H54 (cell line): ENCODE results near the gene TLL2.

Source experiments
- DNase-seq: peaks from one replicate; pipeline ENCODE4 v3.0.0; 2011; ENCODE audit warnings: low spot score, mixed read lengths; ENCODE audit not compliant: insufficient read length
- FAIRE-seq: peaks from 3 replicates; lab custom pipeline; 2011; peaks lifted over from hg19 to GRCh38; lab: Jason Lieb, UNC
- POLR2A ChIP-seq: IDR thresholded peaks from 2 replicates; pipeline ENCODE4 v1.6.1; 2011; ENCODE audit warnings: low read depth, mild to moderate bottlenecking, low read length

Gene TLL2

DNA sequence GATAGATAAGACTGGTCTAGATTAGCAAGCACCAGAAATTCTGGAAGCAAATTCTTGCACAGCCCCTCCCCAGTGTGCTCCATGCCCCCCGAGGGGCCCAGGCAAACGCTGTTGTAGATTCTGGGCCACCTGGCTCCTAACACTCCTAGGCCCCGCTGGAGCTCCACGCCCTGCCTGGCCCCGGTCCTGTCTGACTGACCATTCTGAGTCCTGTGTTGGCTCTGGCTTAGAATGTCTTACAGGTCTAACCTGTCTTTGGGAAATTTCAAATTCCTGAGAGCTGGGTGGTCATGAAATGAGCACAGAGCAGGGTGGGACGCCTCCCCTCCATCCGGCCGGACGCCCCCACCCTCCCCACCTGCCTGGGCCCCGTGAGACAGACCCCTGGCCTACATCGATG lies 142.4 kb downstream of the TLL2 start:
- TF ChIP-seq POLR2A, result no peak
- DNase-seq (no peak), FAIRE-seq (no peak)

DNA sequence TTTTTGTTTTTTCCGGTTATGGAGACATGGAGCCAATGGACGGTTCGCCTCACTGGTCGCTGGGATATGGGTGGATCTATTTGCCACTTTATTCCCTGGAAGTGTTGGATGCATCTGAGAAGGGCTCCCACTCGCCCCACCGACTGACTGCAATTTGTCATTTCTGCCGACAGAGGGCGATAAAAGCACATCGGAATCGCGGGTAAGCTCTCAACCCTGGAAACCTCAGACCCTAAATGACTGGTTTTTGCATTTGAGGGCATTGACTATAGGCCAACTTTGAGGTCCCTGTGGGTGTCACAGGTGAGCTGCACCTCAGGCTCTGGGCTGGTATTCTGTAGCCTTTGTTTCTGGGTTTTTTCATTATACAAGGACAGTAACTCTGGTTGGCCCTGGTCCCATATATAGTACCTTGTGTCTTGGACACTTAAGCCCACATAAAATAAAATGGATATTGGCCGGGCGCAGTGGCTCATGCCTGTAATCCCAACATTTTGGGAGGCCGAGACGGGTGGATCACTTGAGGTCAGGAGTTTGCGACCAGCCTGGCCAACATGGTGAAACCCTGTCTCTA lies 143.1 kb downstream of the TLL2 start:
- TF ChIP-seq POLR2A, result no peak

DNA sequence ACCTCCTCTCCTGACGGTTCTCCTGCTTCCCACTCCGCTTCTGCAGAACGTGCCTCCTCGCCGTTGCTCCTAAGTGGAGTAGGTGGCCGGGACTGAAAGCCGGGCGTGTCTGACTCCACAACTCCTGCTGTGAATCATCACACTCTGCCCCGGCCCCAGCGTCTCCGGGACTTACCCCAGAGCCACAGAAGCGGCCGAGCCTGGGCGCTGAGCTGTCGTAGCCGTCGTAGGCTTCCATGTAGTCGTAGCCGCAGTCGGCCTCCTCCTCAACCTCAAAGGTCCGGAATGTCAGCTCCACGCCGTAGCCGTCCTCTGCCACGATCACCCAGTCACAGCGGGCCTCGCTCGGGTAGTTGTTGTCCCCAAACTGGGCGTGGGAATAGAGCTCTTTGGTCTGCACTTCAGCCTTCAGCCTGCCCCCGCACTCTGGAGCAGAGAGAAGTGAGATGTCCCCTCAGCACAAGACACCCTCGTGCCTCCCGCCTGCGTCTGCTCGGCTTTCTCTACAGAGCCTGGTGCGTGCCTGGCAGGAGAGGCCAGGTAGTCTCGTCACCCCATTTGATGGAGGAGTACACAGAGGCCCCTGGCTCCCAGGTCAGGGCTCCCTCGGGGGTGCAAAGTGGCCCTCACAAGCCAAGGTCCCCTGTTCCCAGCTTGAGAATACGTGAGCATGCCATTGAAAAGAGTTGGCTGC lies 143.7 kb downstream of the TLL2 start:
- TF ChIP-seq POLR2A, result no peak
- no peak for FAIRE-seq
- peak; percentile 77 for DNase-seq

More for the DNA sequence above, 143.1 kb downstream of the TLL2 start:
- peak; percentile 71 for DNase-seq
- FAIRE-seq, result peak; percentile 11

DNA sequence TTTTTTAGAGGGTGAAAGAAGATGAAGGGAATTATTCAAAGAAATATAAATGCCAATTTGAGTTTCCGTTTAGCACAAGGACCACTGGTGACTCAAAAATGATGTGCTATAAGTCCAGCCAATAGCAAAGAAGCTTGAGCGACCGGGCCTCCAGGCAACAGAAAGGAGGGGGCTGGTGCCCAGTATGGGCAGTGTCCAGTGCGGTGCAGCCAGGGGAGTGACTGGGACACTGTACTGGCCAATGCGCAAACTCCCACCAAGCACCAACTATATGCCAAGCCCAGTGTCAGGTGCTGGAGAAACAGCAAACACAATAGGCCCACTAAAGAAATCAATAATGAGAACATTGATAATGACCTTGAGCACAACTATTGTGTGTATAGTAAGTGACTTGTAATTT lies 144.8 kb downstream of the TLL2 start:
- DNase-seq (no peak), FAIRE-seq (no peak)
- no peak for TF ChIP-seq POLR2A

DNA sequence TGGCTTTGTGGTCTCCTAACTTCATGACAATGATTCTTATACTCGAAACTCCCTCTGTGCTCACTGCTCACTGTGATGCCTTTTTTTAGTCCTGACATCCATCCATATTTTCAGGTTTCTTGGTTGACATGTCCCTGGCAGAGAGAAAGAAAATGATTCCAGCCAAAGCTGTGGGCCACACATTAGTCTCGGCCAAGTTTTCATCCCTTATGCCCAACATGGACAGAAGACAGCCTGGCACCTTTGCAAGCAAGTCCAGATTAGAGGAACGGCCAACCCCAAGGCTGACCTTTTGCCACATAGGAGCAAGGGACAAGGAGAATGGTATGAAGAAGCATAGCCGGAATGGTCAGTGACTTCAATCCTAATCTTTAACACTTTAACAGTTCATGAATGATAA lies 146.3 kb downstream of the TLL2 start:
- no peak for FAIRE-seq
- no peak for DNase-seq
- no peak for TF ChIP-seq POLR2A

DNA sequence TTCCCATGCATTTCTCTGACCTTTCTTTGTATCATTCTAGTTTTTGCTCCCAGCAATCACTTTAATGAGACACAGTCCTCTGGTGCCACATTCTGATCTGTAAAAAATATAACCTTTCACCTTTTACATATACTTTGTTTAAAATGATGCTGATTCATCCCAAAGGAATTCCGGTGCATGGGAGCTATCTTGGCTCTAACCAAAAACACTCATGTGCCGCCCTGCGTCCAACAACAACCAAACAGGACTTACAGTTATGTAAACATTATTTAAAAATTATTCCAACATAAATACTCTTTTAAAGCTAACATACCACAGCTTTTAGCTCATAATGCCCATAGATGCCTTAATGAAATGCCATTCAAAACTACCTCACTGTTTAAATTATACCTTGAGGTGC lies 147.2 kb downstream of the TLL2 start:
- no peak for FAIRE-seq

DNA sequence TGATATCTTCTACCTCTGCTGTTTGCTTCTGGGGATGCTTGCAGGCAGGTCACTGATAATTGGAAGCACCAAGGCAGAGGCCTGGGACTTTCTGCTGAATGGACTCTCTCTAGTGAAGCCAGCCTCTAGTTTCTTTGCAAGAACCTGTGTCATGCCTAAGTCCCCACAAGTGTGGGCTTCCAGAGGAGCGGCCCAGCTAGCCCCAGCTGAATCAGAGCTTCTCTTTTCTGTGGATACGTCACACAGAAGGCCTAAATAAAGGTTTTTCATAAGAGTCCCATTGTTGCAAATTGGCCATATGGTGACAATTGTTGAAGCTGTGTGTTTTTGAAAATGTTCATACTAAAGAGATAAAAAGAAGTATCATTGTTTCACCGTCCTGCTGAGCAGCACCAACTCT lies 148.2 kb downstream of the TLL2 start:
- DNase-seq (no peak), FAIRE-seq (no peak)
- no peak for TF ChIP-seq POLR2A

More for the DNA sequence above, 147.2 kb downstream of the TLL2 start:
- TF ChIP-seq POLR2A, result no peak
- no peak for DNase-seq

DNA sequence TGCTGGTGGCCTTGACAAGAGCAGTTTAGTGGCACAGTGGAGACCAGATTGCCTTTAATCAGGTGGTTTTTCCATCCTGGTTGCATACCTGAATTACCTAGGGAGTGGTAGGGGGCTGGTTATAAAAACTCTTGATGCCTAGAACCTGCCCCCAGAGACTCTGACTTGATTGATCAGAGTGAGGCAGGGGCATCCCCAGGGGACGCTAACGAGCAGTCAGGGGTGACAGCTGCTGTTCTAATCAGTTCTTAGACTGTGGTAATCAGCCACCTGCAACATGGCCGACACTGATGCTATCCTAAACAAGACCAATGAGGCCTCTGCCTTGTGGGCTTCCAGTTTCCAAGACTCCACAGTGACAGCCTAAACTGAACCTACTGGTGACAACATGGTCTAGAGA lies 153.0 kb downstream of the TLL2 start:
- DNase-seq (no peak), FAIRE-seq (no peak)
- no peak for TF ChIP-seq POLR2A

DNA sequence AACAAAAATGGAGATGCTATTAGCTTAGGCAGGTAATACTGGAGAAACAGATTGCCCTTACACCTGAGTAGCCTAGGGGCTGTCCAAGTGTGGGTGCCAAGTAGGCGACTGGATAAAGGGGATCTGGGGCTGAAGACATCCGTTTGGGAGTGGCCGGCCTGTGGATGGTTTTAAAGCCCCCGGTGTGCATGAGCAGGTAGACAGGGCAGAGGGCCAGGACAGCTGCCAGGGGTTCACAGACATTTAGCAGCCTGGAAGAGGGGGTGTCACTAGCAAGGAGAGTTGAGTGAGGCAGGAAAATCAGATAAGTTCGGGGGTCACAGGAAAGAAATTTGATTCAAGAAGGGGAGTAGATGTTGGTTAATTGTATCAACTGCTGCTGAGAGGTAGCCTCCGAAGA lies 153.4 kb downstream of the TLL2 start:
- no peak for TF ChIP-seq POLR2A
- DNase-seq (no peak), FAIRE-seq (no peak)

DNA sequence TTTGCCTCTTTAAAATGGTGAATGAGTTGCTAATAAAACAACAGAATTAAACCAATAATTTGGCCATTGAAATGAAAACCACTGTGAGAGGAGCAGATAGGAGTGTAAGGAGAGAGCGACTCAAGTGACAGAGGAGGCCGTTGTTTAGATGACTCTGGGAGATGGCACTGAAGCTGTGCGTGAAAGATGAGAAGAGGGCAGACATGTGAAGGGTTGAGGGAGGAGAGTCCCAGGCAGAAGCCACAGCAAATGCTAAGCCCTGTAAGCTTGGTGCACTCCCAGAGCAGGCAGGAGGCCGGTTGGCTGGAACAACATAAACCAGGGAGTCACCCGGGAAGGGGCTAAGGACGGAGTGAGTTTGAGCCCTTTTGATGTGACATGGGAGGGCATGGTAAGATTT lies 154.1 kb downstream of the TLL2 start:
- FAIRE-seq, result no peak
- no peak for TF ChIP-seq POLR2A
- DNase-seq, result no peak

DNA sequence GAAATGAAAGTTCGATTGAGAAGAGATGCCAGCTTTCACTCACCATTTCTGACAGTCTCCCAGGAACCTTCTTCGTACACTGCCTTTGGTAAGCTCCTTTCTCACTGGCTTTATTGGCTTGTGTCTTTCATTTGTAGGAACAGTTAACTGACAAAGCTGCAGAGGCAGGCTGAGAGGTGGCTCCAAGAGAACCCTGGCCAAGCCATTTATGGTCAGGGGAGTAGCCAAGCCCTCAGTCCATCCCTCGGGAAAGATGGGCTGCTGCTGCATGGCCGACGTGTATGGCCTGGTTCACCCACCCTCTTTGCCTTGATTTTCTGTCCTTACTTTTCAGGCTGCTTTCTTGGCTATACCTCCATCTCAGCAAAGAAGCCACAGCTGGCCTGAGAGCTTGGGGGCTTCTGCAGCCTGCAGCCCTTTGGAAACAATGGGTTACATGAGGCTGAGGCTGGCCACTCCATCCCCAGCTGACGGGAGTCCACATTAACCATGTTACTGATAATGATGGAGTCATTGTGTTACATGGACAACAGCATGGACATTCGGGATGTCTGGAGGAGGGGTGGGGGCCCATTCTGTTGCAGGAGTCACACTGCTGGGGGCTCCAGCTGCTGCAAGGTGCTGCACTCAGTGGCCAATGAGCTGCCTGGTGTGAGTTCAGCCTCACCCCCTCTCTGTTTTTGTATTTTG lies 154.7 kb downstream of the TLL2 start, which contains the start of gene OPALIN:
Gene OPALIN, minus strand, starts transcription at position 152 of the 690 bp plus-strand sequence. Its CDS starts 106 bp downstream, at position 46.
- TF ChIP-seq POLR2A, result no peak
- FAIRE-seq (no peak), DNase-seq (no peak)

DNA sequence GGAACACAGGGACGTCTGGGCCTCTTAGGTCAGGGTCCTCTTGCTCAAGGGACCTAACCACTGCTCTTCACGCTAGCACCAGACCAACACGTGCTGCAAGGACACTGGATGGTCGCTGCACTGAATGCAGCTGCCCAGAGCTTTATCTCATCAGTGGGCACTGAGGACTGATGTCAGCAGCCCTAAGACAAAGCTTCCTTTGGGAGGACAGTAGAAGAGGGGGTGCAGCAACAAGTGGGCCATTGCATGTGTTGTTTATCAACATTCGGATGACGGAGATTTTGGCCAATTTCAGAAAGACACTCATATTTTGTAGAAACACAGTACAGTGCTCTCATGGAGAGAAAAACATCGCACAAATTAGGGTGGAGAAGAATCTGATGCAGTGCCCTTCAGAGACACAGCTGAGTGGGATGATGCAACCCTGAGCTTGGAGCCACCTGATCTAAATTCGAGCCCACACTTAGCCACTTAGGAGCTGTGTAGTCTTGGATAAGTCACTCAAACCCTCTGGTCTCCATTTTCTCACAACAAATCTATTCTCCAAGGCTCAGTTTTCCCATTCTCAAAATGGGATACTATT lies 156.6 kb downstream of the TLL2 start:
- TF ChIP-seq POLR2A, result no peak
- no peak for DNase-seq
- FAIRE-seq, result no peak

DNA sequence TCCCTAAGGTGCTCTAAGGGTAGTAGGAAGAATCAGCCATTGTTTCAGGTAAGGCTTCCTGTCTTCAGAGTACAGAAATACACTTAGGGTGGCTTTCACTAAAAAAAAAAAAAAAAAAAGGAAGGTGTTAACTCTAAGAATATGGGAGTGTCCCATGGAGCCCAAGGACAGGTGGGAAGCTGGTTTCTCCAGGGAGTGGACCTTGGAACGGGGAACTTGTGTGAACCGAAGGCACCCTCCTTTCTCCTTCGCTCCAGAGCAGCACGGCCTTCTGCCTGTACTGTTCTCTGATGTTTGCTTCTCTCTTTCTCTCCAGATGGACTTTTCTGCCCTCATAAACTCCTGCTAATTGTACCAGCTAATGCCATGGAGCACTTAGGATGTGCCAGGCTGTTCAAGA lies 161.1 kb downstream of the TLL2 start:
- no peak for TF ChIP-seq POLR2A
- no peak for DNase-seq
- FAIRE-seq, result no peak

DNA sequence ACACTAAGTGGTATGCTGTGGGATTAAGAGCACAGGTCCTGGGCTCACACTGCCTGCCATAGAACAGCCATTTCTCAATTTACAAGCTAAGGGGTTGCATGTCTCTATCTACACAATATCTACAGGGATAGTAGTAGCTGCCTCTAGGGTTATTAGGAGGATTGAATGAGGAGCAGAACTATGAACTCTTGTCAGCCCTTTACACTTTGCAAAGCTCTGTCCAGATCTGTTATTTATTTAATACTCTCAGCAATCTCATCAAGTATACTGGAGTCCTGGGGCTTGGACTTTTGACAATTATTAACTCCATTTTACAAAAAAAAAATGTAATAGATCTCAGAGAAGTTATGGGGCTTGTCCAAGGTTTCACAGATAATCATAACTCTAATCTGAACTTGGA lies 161.7 kb downstream of the TLL2 start:
- DNase-seq (no peak), FAIRE-seq (no peak)
- TF ChIP-seq POLR2A, result no peak
